BLaER1 (cell line): Measurements from ENCODE around the gene PARD3.

Experiments used
- H3K27ac ChIP-seq: shearing (Covaris generic); formaldehyde crosslinking; 2 replicates; pipeline ENCODE4 v1.8.1; 2022
- H3K27me3 ChIP-seq: shearing (Covaris generic); formaldehyde crosslinking; 2 replicates; pipeline ENCODE4 v1.8.1; 2022
- H3K36me3 ChIP-seq: shearing (Covaris generic); formaldehyde crosslinking; 2 replicates; pipeline ENCODE4 v1.8.1; 2022
- H3K4me1 ChIP-seq: shearing (Covaris generic); formaldehyde crosslinking; 2 replicates; pipeline ENCODE4 v1.8.1; 2022
- H3K4me2 ChIP-seq: shearing (Covaris generic); formaldehyde crosslinking; 2 replicates; pipeline ENCODE4 v1.8.1; 2022
- H3K4me3 ChIP-seq: shearing (Covaris generic); formaldehyde crosslinking; 2 replicates; pipeline ENCODE4 v1.8.1; 2022
- H3K9ac ChIP-seq: shearing (Covaris generic); formaldehyde crosslinking; 2 replicates; pipeline ENCODE4 v1.8.1; 2022
- H3K9me3 ChIP-seq: shearing (Covaris generic); formaldehyde crosslinking; 2 replicates; pipeline ENCODE4 v1.8.1; 2022
- H4K20me1 ChIP-seq: shearing (Covaris generic); formaldehyde crosslinking; 2 replicates; pipeline ENCODE4 v1.8.1; 2022
- Cebpa-rat ChIP-seq: shearing (Covaris generic); IDR thresholded peaks from 2 replicates; pipeline ENCODE4 v1.8.1; 2022

The PARD3 gene

GRCh38 chr10:34689053-34689452 is 126.0 kb downstream of the PARD3 start:
- H4K20me1 ChIP-seq, result peaks cover 59% of the 10 kb centered on the region
- TF ChIP-seq Cebpa-rat, result no peak

GRCh38 chr10:34687434-34688210 is 127.5 kb downstream of the PARD3 start:
- TF ChIP-seq Cebpa-rat, result no peak
- H3K4me2 ChIP-seq, result no peak overlapping the region
- H3K9ac ChIP-seq, result no peak overlapping the region
- no peaks in the 10 kb centered on the region for H3K4me1 ChIP-seq
- no peaks in the 10 kb centered on the region for H3K27me3 ChIP-seq
- H4K20me1 ChIP-seq, result peaks cover 72% of the 10 kb centered on the region
- H3K4me3 ChIP-seq, result no peak overlapping the region
- peaks cover 8% of the 10 kb centered on the region; the same call in 1 of the 2 replicates for H3K9me3 ChIP-seq
- H3K36me3 ChIP-seq, result peaks cover 10% of the 10 kb centered on the region
- no peak overlapping the region for H3K27ac ChIP-seq

More at GRCh38 chr10:34689053-34689452, 126.0 kb downstream of the PARD3 start:
- H3K27ac ChIP-seq, result no peak overlapping the region
- H3K9me3 ChIP-seq, result peaks cover 10% of the 10 kb centered on the region; the same call in 1 of the 2 replicates
- no peak overlapping the region for H3K9ac ChIP-seq
- no peak overlapping the region for H3K4me2 ChIP-seq
- H3K27me3 ChIP-seq, result no peaks in the 10 kb centered on the region
- peaks cover 23% of the 10 kb centered on the region for H3K36me3 ChIP-seq
- no peak overlapping the region for H3K4me3 ChIP-seq
- no peaks in the 10 kb centered on the region for H3K4me1 ChIP-seq

DNA sequence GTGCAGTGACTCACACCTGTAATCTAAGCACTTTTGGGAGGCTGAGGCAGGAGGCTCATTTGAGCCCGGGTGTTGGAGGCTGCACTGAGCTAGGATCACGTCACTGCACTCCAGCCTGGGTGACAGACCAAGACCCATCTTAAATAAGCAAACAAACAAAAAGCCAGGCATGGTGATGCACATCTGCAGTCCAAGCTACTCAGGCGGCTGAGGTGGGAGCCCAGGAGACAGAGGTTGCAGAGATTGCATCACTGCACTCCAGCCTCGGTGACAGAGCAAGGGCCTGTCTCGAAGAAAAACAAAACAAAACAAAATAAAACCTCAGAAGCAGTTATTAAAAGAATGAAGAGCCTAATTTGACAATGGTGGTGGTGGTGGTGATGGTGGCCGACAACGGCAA is 132.5 kb downstream of the PARD3 start:
- H3K9me3 ChIP-seq, result no peaks in the 10 kb centered on the region
- no peak overlapping the region for H3K4me2 ChIP-seq
- H4K20me1 ChIP-seq, result peaks cover 76% of the 10 kb centered on the region
- no peaks in the 10 kb centered on the region; the same call in 1 of the 2 replicates for H3K4me1 ChIP-seq
- no peak overlapping the region for H3K9ac ChIP-seq
- H3K36me3 ChIP-seq, result no peaks in the 10 kb centered on the region
- no peak overlapping the region for H3K27ac ChIP-seq
- TF ChIP-seq Cebpa-rat, result no peak
- no peak overlapping the region for H3K4me3 ChIP-seq
- H3K27me3 ChIP-seq, result no peaks in the 10 kb centered on the region

GRCh38 chr10:34681933-34682332 is 133.2 kb downstream of the PARD3 start:
- Histone ChIP-seq H3K4me3 (no peak overlapping the region), H3K4me2 (no peak overlapping the region), H3K9ac (no peak overlapping the region), H3K36me3 (no peaks in the 10 kb centered on the region), H3K9me3 (no peaks in the 10 kb centered on the region), H3K4me1 (no peaks in the 10 kb centered on the region; the same call in 1 of the 2 replicates), H3K27me3 (no peaks in the 10 kb centered on the region), H3K27ac (no peak overlapping the region), H4K20me1 (peaks cover 70% of the 10 kb centered on the region)
- no peak for TF ChIP-seq Cebpa-rat

DNA sequence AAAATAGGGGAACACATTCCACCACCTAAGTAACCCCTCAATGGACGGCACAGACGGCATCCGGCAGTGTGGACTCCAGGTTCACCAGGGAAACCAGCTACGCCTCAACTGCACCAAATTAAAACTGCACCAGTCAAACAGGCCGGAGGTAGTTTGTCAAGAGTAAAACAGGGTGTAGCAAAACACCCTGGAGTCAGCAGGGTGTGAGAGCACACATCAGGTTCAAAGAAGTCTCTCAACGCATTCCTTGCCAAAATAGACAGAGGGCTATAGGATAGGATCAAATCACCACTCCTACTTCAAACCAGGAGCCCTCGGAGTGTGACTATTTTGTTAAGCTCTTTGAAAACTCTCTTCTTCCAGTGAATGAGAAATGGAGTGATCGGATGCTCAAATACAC is 135.9 kb downstream of the PARD3 start:
- peaks cover 73% of the 10 kb centered on the region for H4K20me1 ChIP-seq
- no peak for TF ChIP-seq Cebpa-rat
- no peaks in the 10 kb centered on the region for H3K9me3 ChIP-seq
- no peaks in the 10 kb centered on the region for H3K27me3 ChIP-seq
- peaks cover 7% of the 10 kb centered on the region for H3K36me3 ChIP-seq
- peaks cover 6% of the 10 kb centered on the region for H3K4me1 ChIP-seq
- no peak overlapping the region for H3K9ac ChIP-seq
- no peak overlapping the region for H3K4me3 ChIP-seq
- no peak overlapping the region for H3K27ac ChIP-seq
- H3K4me2 ChIP-seq, result no peak overlapping the region

- Histone ChIP-seq H3K27me3 (no peaks in the 10 kb centered on the region), H3K9me3 (no peaks in the 10 kb centered on the region), H3K4me2 (no peak overlapping the region), H4K20me1 (peaks cover 74% of the 10 kb centered on the region), H3K4me3 (no peak overlapping the region), H3K9ac (no peak overlapping the region), H3K27ac (no peak overlapping the region), H3K36me3 (peaks cover 7% of the 10 kb centered on the region), H3K4me1 (peaks cover 15% of the 10 kb centered on the region)
- no peak for TF ChIP-seq Cebpa-rat
Measured at GRCh38 chr10:34677591-34677990, 137.5 kb downstream of the PARD3 start.

GRCh38 chr10:34677132-34677531 is 138.0 kb downstream of the PARD3 start:
- Histone ChIP-seq H3K9me3 (no peaks in the 10 kb centered on the region), H3K4me1 (peaks cover 15% of the 10 kb centered on the region), H3K9ac (no peak overlapping the region), H3K27ac (no peak overlapping the region), H3K4me3 (no peak overlapping the region), H3K36me3 (peaks cover 7% of the 10 kb centered on the region), H4K20me1 (peaks cover 74% of the 10 kb centered on the region), H3K27me3 (no peaks in the 10 kb centered on the region), H3K4me2 (no peak overlapping the region)
- TF ChIP-seq Cebpa-rat, result no peak

DNA sequence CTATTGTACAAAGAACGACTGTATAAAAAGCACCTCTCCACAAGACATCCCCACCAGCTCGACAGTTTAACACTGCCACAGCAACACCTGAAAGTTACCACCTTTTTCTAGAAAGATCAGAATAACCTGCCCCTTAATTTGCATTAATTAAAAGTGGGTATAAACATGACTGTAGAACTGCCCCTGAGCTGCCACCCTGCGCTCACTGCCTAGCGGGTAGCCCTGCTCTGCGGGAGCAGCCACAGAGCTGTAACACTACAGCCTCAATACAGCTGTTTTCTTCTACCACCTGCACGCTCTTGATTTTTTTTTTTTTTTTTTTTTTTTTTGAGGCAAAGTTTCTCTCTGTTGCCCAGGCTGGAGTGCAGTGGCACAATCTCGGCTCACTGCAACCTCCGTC is 140.9 kb downstream of the PARD3 start:
- Histone ChIP-seq H3K9me3 (no peaks in the 10 kb centered on the region), H3K27ac (no peak overlapping the region), H3K4me2 (peak overlapping the region; percentile 35), H3K36me3 (peaks cover 7% of the 10 kb centered on the region), H3K27me3 (no peaks in the 10 kb centered on the region), H3K4me1 (peaks cover 33% of the 10 kb centered on the region), H3K4me3 (no peak overlapping the region), H3K9ac (no peak overlapping the region), H4K20me1 (peaks cover 86% of the 10 kb centered on the region)
- TF ChIP-seq Cebpa-rat, result no peak

DNA sequence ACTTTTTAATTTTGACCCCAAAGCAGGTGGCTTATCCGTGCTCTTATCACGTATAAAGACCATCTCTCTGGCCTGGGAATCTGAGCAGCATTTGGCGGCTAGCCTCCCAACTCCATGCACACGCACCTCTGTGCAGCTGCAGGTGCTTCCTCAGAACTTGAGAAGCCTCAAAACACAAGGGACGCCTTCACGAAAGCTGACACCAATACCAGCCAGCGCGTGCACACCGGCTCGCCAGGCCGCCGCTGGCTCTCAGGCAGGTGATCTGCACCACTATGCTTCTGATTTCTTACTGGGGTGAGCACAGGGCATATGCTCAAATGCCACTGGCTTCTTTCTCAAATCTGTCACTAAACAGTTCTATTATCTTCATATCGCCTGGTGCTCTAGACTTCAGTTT is 145.0 kb downstream of the PARD3 start:
- peaks cover 59% of the 10 kb centered on the region for H3K4me1 ChIP-seq
- H3K36me3 ChIP-seq, result no peaks in the 10 kb centered on the region
- H3K4me2 ChIP-seq, result peak overlapping the region; percentile 74
- H3K4me3 ChIP-seq, result no peak overlapping the region
- H3K9ac ChIP-seq, result no peak overlapping the region
- H3K9me3 ChIP-seq, result no peaks in the 10 kb centered on the region
- H4K20me1 ChIP-seq, result peaks cover 85% of the 10 kb centered on the region
- H3K27ac ChIP-seq, result no peak overlapping the region
- TF ChIP-seq Cebpa-rat, result no peak
- H3K27me3 ChIP-seq, result no peaks in the 10 kb centered on the region

GRCh38 chr10:34669079-34669478 is 146.0 kb downstream of the PARD3 start:
- H3K27me3 ChIP-seq, result no peaks in the 10 kb centered on the region
- peaks cover 76% of the 10 kb centered on the region for H4K20me1 ChIP-seq
- no peak overlapping the region for H3K4me3 ChIP-seq
- no peak overlapping the region for H3K4me2 ChIP-seq
- H3K36me3 ChIP-seq, result no peaks in the 10 kb centered on the region
- no peak overlapping the region for H3K9ac ChIP-seq
- no peak for TF ChIP-seq Cebpa-rat
- H3K9me3 ChIP-seq, result no peaks in the 10 kb centered on the region
- H3K27ac ChIP-seq, result no peak overlapping the region
- H3K4me1 ChIP-seq, result peaks cover 53% of the 10 kb centered on the region
